IMR-90 (cell line): ENCODE results near the gene CTCF. TPM values are rescaled to one million over a fixed set of nuclear protein-coding genes. Genes with fewer than 3 reads are reported as not detected.

Experiments used
- ATAC-seq: fragments of 200-7000 bp; cut with Tn5 transposase; 2 replicates; pipeline ENCODE4 v1.9.1; 2020; ENCODE audit warnings: low read depth, mild to moderate bottlenecking, moderate library complexity
- BruUV-seq: library from RNA; stranded (reverse); fragments of 400-500 nt; replicated peaks from 2 replicates; lab custom pipeline; 2021; lab: Mats Ljungman, UMichigan
- CTCF ChIA-PET: fragments of 300-600 bp; formaldehyde crosslinking; extraction: SDS; loops from one replicate; lab custom pipeline; 2021; ENCODE audit warnings: antibody characterized with exemption; lab: Yijun Ruan, JAX
- POLR2A ChIA-PET: fragments of 300-600 bp; sonication (Branson Sonifier 250); formaldehyde crosslinking; loops from one replicate; lab custom pipeline; 2022; ENCODE audit warnings: antibody characterized with exemption; ENCODE audit not compliant: unreplicated experiment; lab: Charles Lee
- DNase-seq: peaks from one replicate; pipeline ENCODE4 v3.0.0; 2013
- H2AFZ ChIP-seq: replicated peaks from 2 replicates; pipeline ENCODE3; 2013; ENCODE audit warnings: low read length, mild to moderate bottlenecking; ENCODE audit not compliant: poor library complexity
- H2AK5ac ChIP-seq: 2 replicates; pipeline ENCODE4 v1.6.1; 2013; ENCODE audit warnings: low read depth, low read length, inconsistent platforms
- H2AK9ac ChIP-seq: replicated peaks from 2 replicates; pipeline ENCODE3; 2013; ENCODE audit warnings: mild to moderate bottlenecking, low read depth, low read length, moderate library complexity; ENCODE audit not compliant: poor library complexity
- H2BK120ac ChIP-seq: 2 replicates; pipeline ENCODE4 v1.6.1; 2013; ENCODE audit warnings: low read depth, low read length, inconsistent platforms
- H2BK15ac ChIP-seq: 3 replicates; pipeline ENCODE4 v1.6.1; 2013; ENCODE audit warnings: low read depth, low read length, inconsistent platforms
- H2BK20ac ChIP-seq: 2 replicates; pipeline ENCODE4 v1.6.1; 2013; ENCODE audit warnings: low read depth, mild to moderate bottlenecking, inconsistent platforms, low read length, moderate library complexity
- H2BK5ac ChIP-seq: 2 replicates; pipeline ENCODE4 v1.6.1; 2013; ENCODE audit warnings: mild to moderate bottlenecking, low read depth, low read length, inconsistent platforms; ENCODE audit not compliant: poor library complexity, severe bottlenecking
- H3K14ac ChIP-seq: replicated peaks from 2 replicates; pipeline ENCODE4 v1.6.1; 2013; ENCODE audit warnings: low read depth, low read length, inconsistent platforms
- H3K18ac ChIP-seq: 2 replicates; pipeline ENCODE4 v1.6.1; 2013; ENCODE audit warnings: low read depth, low read length, control low read depth
- H3K23ac ChIP-seq: 2 replicates; pipeline ENCODE4 v1.6.1; 2013; ENCODE audit warnings: low read depth, low read length, inconsistent platforms
- H3K27ac ChIP-seq: 2 replicates; pipeline ENCODE4 v1.5.1; 2013; ENCODE audit warnings: mild to moderate bottlenecking, control low read depth, low read length; ENCODE audit not compliant: insufficient read depth
- H3K27me3 ChIP-seq: 2 replicates; pipeline ENCODE4 v1.6.1; 2013; ENCODE audit warnings: low read length; ENCODE audit not compliant: control insufficient read depth, insufficient read depth
- H3K36me3 ChIP-seq: 2 replicates; pipeline ENCODE4 v1.6.1; 2013; ENCODE audit warnings: low read length, mixed read lengths; ENCODE audit not compliant: control insufficient read depth, insufficient read depth
- H3K4ac ChIP-seq: 2 replicates; pipeline ENCODE4 v1.6.1; 2013; ENCODE audit warnings: low read depth, low read length, inconsistent platforms
- H3K4me1 ChIP-seq: 2 replicates; pipeline ENCODE4 v1.6.1; 2013; ENCODE audit warnings: low read length, mixed read lengths; ENCODE audit not compliant: control insufficient read depth, insufficient read depth
- H3K4me2 ChIP-seq: 2 replicates; pipeline ENCODE4 v1.6.1; 2013; ENCODE audit warnings: low read depth, mild to moderate bottlenecking, control low read depth, low read length, moderate library complexity
- H3K4me3 ChIP-seq: 2 replicates; pipeline ENCODE4 v1.5.1; 2013; ENCODE audit warnings: low read depth, mild to moderate bottlenecking, control low read depth, low read length, moderate library complexity; ENCODE audit not compliant: insufficient read depth
- H3K56ac ChIP-seq: 2 replicates; pipeline ENCODE4 v1.6.1; 2013; ENCODE audit warnings: low read length, inconsistent platforms; ENCODE audit not compliant: insufficient read depth; ENCODE audit errors: extremely low read depth
- H3K79me1 ChIP-seq, 2 experiments: 2 replicates each; pipeline ENCODE4 v1.6.1; 2013; ENCODE audit warnings: low read length in 2 of 2, inconsistent platforms in 1 of 2, low read depth in 1 of 2
- H3K9ac ChIP-seq: 2 replicates; pipeline ENCODE4 v1.6.1; 2013; ENCODE audit warnings: low read depth, low read length, control low read depth
- H3K9me1 ChIP-seq: 2 replicates; pipeline ENCODE4 v1.6.1; 2013; ENCODE audit warnings: low read length, inconsistent platforms; ENCODE audit not compliant: insufficient read depth
- H3K9me3 ChIP-seq: 2 replicates; pipeline ENCODE4 v1.6.1; 2013; ENCODE audit warnings: low read length; ENCODE audit not compliant: control insufficient read depth, insufficient read depth
- H4K20me1 ChIP-seq: 2 replicates; pipeline ENCODE4 v1.6.1; 2013; ENCODE audit warnings: low read length, inconsistent platforms; ENCODE audit not compliant: insufficient read depth
- H4K5ac ChIP-seq: 2 replicates; pipeline ENCODE4 v1.6.1; 2013; ENCODE audit warnings: mild to moderate bottlenecking, low read depth, low read length, control low read depth
- H4K8ac ChIP-seq, 2 experiments: 2 replicates each; pipeline ENCODE4 v1.6.1; 2013; ENCODE audit warnings: low read depth in 2 of 2, low read length in 2 of 2, control low read depth in 1 of 2, inconsistent platforms in 1 of 2
- H4K91ac ChIP-seq: 2 replicates; pipeline ENCODE4 v1.6.1; 2013; ENCODE audit warnings: low read depth, low read length, inconsistent platforms; ENCODE audit not compliant: insufficient read depth
- CTCF ChIP-seq: conservative IDR thresholded peaks from 2 replicates; pipeline ENCODE4 v1.5.1; 2012; ENCODE audit warnings: mild to moderate bottlenecking, low read depth, low read length, improper control_type of control experiment
- MAFK ChIP-seq: IDR thresholded peaks from 2 replicates; pipeline ENCODE4 v1.6.1; 2012; ENCODE audit warnings: low read depth, low read length, improper control_type of control experiment
- POLR2A ChIP-seq: IDR thresholded peaks from 2 replicates; pipeline ENCODE4 v1.6.1; 2012; ENCODE audit warnings: mild to moderate bottlenecking, low read depth, low read length
- WGBS, 2 experiments: methylation state at CpG; one replicate each; pipeline versions ENCODE4 v1.1.5 to v1.1.7; 2013; ENCODE audit warnings: missing lambda C conversion rate in 2 of 2; ENCODE audit not compliant: insufficient read length in 1 of 2; ENCODE audit errors: extremely low coverage in 2 of 2; 5-methylcytosine and 5-hydroxymethylcytosine counted together
- dilution Hi-C: fragments of 300-500 bp; cut with HindIII; formaldehyde crosslinking; loops from one replicate; pipeline ENCODE4 v1.14.3; 2018; ENCODE audit warnings: low sequenced_read_pairs; ENCODE audit not compliant: unreplicated experiment
- in situ Hi-C: fragments of 300-500 bp; cut with MboI; formaldehyde crosslinking; loops from 3 replicates; pipeline ENCODE4 v1.14.3; 2019; ENCODE audit warnings: low sequenced_read_pairs, inconsistent platforms, mixed read lengths
- intact Hi-C: fragments of 100-400 bp; cut with micrococcal nuclease; formaldehyde crosslinking; loops from 2 replicates; pipeline ENCODE4 v1.10.0; 2022
- polyA plus RNA-seq, 3 experiments: library from polyadenylated mRNA; depleted of rRNA; stranded (reverse); fragments of >200 nt; gene quantifications; 2 replicates each; pipeline ENCODE4 v1.2.3, GENCODE V29; 2012; ENCODE audit warnings: low replicate concordance in 1 of 3
- total RNA-seq: library from RNA; depleted of rRNA; stranded (reverse); fragments of >200 nt; gene quantifications from 2 replicates; pipeline ENCODE4 v1.2.3, GENCODE V29; 2012

Gene CTCF
- total and polyA plus RNA-seq, 2 of the 4 experiments (the other 2 are of a cell fraction), result 16.1 to 22.8 TPM

- dilution Hi-C loops, result no loop called here
- intact Hi-C loops, result loop anchor here (10.0 kb wide), 1 partner anchor 279 kb away; the partner anchor contains the start of genes RANBP10 and TSNAXIP1
- Histone ChIP-seq H3K4me1 (peaks cover 5% of the 10 kb centered on the region), H3K36me3 (no peaks in the 10 kb centered on the region), H3K4me2 (no peak overlapping the region), H4K91ac (no peak overlapping the region), H3K4ac (peak overlapping the region; percentile 3; the same call in 1 of the 2 replicates), H3K56ac (no peak overlapping the region), H3K27ac (no peak overlapping the region), H3K27me3 (no peaks in the 10 kb centered on the region), H3K14ac (no peak overlapping the region), H4K8ac (no peak overlapping the region), H2AFZ (no peak overlapping the region), H3K18ac (no peak overlapping the region), H2BK120ac (no peak overlapping the region), H3K79me1 (peaks cover 7 to 10% of the 10 kb centered on the region in 2 experiments; a peak in 3 of 4 replicates), H2BK5ac (no peak overlapping the region), H3K4me3 (no peak overlapping the region), H3K23ac (0 out of 2 replicates have a peak overlapping the region, but pooled peaks have one; percentile 7), H3K9me3 (no peaks in the 10 kb centered on the region), H4K5ac (no peak overlapping the region), H3K9ac (no peak overlapping the region), H2BK15ac (0 out of 3 replicates have a peak overlapping the region, but pooled peaks have one; percentile 20), H2AK5ac (no peak overlapping the region), H2BK20ac (no peak overlapping the region), H4K20me1 (peaks cover 4% of the 10 kb centered on the region; the same call in 1 of the 2 replicates), H2AK9ac (no peak overlapping the region), H3K9me1 (no peaks in the 10 kb centered on the region)
- in situ Hi-C loops, result loop anchor here (10.0 to 25.0 kb wide), 2 partner anchors 139 to 412 kb away; partner anchors contain the start of genes ACD, C16orf86, CTRL and ENKD1
- ATAC-seq, result no peak
- ChIA-PET CTCF (interaction anchor here (0.8 kb wide), 1 partner anchor 31 kb away, joined by 3 read pairs; no protein-coding TSS in a partner anchor), POLR2A (no interaction called here)
- TF ChIP-seq POLR2A, result no peak
- no peak for TF ChIP-seq MAFK
- peak; percentile 17; the same call in 1 of the 2 replicates for TF ChIP-seq CTCF
- DNase-seq, result peak; percentile 37
- BruUV-seq, result no TSS peak
- 42% methylated on average over 2 of the region's 11 CpGs; no CpG with 5 or more reads in 1 of the 2 experiments for WGBS, 2 experiments
Observed at GRCh38 chr16:67525176-67525860, 37.0 kb upstream of the CTCF start.
